Measurements from ENCODE around the gene SLC2A13.

The SLC2A13 gene

DNA sequence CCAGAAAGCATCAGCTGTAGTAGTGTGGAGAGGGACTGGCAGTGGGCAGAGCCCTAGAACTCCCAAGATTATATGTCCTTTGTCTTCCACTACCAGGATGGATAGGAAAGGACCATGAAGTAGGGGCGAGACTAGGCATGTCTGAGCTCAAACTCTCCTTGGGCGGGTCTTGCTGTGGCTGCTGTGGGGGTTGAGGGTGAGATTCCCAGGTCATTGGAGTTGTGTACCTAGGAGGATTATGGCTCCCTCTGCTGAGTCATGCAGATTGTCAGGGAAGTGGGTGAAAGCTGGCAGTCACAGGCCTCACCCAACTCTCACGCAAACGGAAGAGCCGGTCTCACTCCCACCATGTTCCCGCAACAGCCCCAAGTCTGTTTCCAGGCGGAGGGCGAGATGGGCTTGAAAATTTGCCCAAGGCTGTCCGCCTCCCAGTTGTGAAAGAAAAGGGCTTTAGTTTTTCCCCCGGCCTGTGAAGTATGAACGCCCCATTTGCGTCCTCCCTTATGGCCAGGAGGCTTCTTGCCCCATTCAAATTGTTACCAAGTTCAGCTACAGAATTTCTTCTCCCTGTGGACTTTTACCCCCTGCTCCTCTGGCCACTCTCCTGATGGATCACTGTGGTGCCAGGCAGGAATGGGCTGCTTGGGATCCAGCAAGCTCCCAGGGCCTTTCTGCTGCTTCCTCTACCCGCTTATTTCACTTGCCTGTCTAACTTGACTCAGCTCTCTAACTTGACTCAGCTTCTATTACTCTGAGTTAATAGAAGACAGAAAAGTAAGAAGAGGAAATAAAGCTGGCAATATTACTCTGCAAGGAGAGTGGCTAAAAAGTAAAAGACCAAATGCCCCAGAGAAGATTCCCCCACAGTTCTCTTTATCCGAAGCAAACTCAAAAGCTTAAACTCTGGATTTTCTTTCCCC, 159.3 kb downstream of the SLC2A13 start:
- no peak for DNase-seq (ENCODE audit: low read depth)
- H3K4me3 ChIP-seq (ENCODE audit: low read depth, low read length): no peak overlapping the region
- TF ChIP-seq, protein P1, sequence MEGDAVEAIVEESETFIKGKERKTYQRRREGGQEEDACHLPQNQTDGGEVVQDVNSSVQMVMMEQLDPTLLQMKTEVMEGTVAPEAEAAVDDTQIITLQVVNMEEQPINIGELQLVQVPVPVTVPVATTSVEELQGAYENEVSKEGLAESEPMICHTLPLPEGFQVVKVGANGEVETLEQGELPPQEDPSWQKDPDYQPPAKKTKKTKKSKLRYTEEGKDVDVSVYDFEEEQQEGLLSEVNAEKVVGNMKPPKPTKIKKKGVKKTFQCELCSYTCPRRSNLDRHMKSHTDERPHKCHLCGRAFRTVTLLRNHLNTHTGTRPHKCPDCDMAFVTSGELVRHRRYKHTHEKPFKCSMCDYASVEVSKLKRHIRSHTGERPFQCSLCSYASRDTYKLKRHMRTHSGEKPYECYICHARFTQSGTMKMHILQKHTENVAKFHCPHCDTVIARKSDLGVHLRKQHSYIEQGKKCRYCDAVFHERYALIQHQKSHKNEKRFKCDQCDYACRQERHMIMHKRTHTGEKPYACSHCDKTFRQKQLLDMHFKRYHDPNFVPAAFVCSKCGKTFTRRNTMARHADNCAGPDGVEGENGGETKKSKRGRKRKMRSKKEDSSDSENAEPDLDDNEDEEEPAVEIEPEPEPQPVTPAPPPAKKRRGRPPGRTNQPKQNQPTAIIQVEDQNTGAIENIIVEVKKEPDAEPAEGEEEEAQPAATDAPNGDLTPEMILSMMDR (IDR thresholded peaks at IDR 0.05; ENCODE audit: low read depth, low read length): no peak
- TF ChIP-seq, protein P2, sequence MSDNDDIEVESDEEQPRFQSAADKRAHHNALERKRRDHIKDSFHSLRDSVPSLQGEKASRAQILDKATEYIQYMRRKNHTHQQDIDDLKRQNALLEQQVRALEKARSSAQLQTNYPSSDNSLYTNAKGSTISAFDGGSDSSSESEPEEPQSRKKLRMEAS (IDR thresholded peaks at IDR 0.05; ENCODE audit: low read depth, low read length): no peak
- TF ChIP-seq MYC (IDR thresholded peaks at IDR 0.05; ENCODE audit: low read depth, low read length) (no peak), POLR2A (IDR thresholded peaks at IDR 0.05; ENCODE audit: extremely low read depth, insufficient read length) (no peak)

DNA sequence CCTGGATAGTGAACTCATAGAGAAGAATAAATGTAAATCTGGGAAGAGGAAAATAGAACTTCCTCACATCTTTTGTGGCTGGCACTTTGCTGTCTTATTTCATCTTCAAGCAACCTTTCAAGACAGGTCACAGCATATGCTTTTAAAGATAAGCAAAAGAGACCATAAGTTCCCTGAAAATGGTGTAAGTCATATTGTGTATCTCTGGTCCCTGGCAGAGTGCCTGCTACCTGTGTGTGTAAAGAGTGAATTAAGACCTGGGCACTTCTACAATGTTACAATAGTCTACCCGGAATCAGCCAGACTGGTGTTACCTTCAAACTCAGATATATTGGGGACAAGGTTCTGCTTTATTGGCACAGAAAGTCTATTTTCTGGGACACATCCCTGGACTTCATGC, 168.8 kb downstream of the SLC2A13 start:
- no peak overlapping the region for H3K4me3 ChIP-seq (ENCODE audit: low read depth, low read length)
- no peak for DNase-seq (ENCODE audit: low read depth)
- TF ChIP-seq MYC (IDR thresholded peaks at IDR 0.05; ENCODE audit: low read depth, low read length) (no peak), POLR2A (IDR thresholded peaks at IDR 0.05; ENCODE audit: extremely low read depth, insufficient read length) (no peak)
- TF ChIP-seq, protein P1 (IDR thresholded peaks at IDR 0.05; ENCODE audit: low read depth, low read length): no peak
- TF ChIP-seq, protein P2 (IDR thresholded peaks at IDR 0.05; ENCODE audit: low read depth, low read length): no peak

DNA sequence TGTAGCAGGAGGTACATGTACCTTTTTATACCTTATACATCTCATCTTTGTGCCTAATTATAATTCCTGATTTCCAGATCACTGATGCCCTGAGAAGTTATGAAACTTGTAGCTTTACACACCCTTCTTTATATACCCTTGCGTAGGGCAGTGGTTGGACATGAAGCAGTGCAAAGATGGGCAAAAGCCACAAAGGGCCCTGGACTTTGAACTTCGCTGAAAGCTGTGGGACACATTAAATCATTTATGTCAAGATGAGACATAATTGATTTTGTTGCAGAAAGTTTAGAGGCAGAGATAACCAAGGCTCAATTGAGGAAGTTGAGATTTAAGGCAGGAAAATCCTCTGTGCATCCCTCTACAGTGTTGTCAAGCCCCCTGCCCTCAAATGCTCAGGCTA, 170.0 kb downstream of the SLC2A13 start:
- no peak for DNase-seq (ENCODE audit: low read depth)
- no peak overlapping the region for H3K4me3 ChIP-seq (ENCODE audit: low read depth, low read length)
- TF ChIP-seq, protein P2 (IDR thresholded peaks at IDR 0.05; ENCODE audit: low read depth, low read length): no peak
- TF ChIP-seq POLR2A (IDR thresholded peaks at IDR 0.05; ENCODE audit: extremely low read depth, insufficient read length) (no peak), MYC (IDR thresholded peaks at IDR 0.05; ENCODE audit: low read depth, low read length) (no peak)
- TF ChIP-seq, protein P1 (IDR thresholded peaks at IDR 0.05; ENCODE audit: low read depth, low read length): no peak

DNA sequence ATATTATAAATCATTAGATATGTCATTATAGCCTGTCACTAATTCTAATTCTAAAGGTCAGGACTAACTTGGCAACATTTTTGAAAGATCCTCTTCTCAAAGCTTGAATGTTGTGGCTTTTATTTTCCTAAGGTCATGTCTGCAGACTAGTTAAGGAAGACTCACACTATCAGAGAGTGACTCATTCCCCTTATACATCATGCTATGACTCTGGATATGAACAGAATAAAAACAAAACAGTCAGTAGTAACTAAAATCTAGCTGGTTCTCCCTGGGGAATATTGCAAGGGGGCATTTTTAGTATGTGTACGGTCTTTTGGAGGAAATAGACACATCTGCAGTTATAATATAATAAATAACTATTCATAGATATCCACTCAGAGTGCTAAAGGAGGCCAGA, 170.6 kb downstream of the SLC2A13 start:
- no peak overlapping the region for H3K4me3 ChIP-seq (ENCODE audit: low read depth, low read length)
- no peak for DNase-seq (ENCODE audit: low read depth)
- TF ChIP-seq, protein P1 (IDR thresholded peaks at IDR 0.05; ENCODE audit: low read depth, low read length): no peak
- TF ChIP-seq, protein P2 (IDR thresholded peaks at IDR 0.05; ENCODE audit: low read depth, low read length): no peak
- TF ChIP-seq MYC (IDR thresholded peaks at IDR 0.05; ENCODE audit: low read depth, low read length) (no peak), POLR2A (IDR thresholded peaks at IDR 0.05; ENCODE audit: extremely low read depth, insufficient read length) (no peak)

DNA sequence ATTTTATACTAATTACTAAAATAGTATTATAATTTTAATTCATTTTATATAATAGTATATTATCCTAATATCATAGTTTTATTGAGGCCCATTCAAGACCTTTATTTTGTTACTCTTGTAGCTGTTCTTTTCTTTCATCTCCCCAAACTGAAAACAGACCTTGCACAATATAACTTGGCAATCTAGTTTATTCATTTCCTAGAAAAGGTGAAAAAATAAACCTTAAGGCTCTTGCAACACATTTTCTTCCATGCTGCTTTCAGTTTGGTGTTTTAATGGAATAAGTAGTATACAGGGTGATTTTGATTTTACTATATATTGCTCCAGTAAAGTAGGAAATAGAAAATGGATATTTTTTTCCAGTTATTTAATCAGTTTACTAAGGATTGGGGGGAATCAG, 174.0 kb downstream of the SLC2A13 start:
- no peak for DNase-seq (ENCODE audit: low read depth)
- TF ChIP-seq, protein P1 (IDR thresholded peaks at IDR 0.05; ENCODE audit: low read depth, low read length): no peak
- TF ChIP-seq, protein P2 (IDR thresholded peaks at IDR 0.05; ENCODE audit: low read depth, low read length): no peak
- no peak for TF ChIP-seq POLR2A (IDR thresholded peaks at IDR 0.05; ENCODE audit: extremely low read depth, insufficient read length)
- no peak for TF ChIP-seq MYC (IDR thresholded peaks at IDR 0.05; ENCODE audit: low read depth, low read length)
- H3K4me3 ChIP-seq (ENCODE audit: low read depth, low read length): no peak overlapping the region

All from NB4 (cell line).